RCC 7860 (cell line): ENCODE measurements around the gene TCIRG1.

Experiments
- DNase-seq: peaks from one replicate; pipeline ENCODE4 v3.0.0-alpha.2; 2015; ENCODE audit warnings: low spot score
- FAIRE-seq: peaks from 2 replicates; lab custom pipeline; 2012; peaks lifted over from hg19 to GRCh38; lab: Jason Lieb, UNC

The TCIRG1 gene

GRCh38 chr11:68036141-68036716 is 2.6 kb upstream of the TCIRG1 start:
- no peak for FAIRE-seq
- DNase-seq: no peak

- FAIRE-seq: no peak
- peak; percentile 44 for DNase-seq
Observed at GRCh38 chr11:68036717-68037239, 2.0 kb upstream of the TCIRG1 start.

- DNase-seq: no peak
- no peak for FAIRE-seq
Observed at GRCh38 chr11:68037411-68038225, 1.2 kb upstream of the TCIRG1 start.

GRCh38 chr11:68038226-68038717 is 553 bp upstream of the TCIRG1 start:
- DNase-seq: no peak
- FAIRE-seq: no peak

GRCh38 chr11:68039526-68040086 is 781 bp downstream of the TCIRG1 start:
- DNase-seq (no peak), FAIRE-seq (no peak)

GRCh38 chr11:68040101-68040956 is 1.5 kb downstream of the TCIRG1 start:
- DNase-seq (peak; percentile 19), FAIRE-seq (no peak)

- DNase-seq (no peak), FAIRE-seq (no peak)
Observed at GRCh38 chr11:68040957-68041591, 2.2 kb downstream of the TCIRG1 start.

- DNase-seq: no peak
- FAIRE-seq: no peak
Observed at GRCh38 chr11:68041617-68042218, 2.9 kb downstream of the TCIRG1 start.

GRCh38 chr11:68042219-68043028 is 3.6 kb downstream of the TCIRG1 start:
- FAIRE-seq: no peak

GRCh38 chr11:68043029-68043348 is 4.2 kb downstream of the TCIRG1 start:
- FAIRE-seq (no peak), DNase-seq (no peak)

More at GRCh38 chr11:68042219-68043028, 3.6 kb downstream of the TCIRG1 start:
- no peak for DNase-seq

- DNase-seq: no peak
- no peak for FAIRE-seq
Observed at GRCh38 chr11:68043349-68044144, 4.7 kb downstream of the TCIRG1 start.

- no peak for DNase-seq
- FAIRE-seq: no peak
Observed at GRCh38 chr11:68044145-68044813, 5.5 kb downstream of the TCIRG1 start.

GRCh38 chr11:68044898-68045351 is 6.1 kb downstream of the TCIRG1 start:
- FAIRE-seq: no peak
- DNase-seq: no peak

- DNase-seq (no peak), FAIRE-seq (no peak)
Observed at GRCh38 chr11:68047437-68048290, 8.8 kb downstream of the TCIRG1 start.

- DNase-seq (no peak), FAIRE-seq (no peak)
Observed at GRCh38 chr11:68048681-68049508, 10.1 kb downstream of the TCIRG1 start.
